Ascending aorta (tissue), 2 donors: ENCODE results near the gene TWF2. TPM values are rescaled to one million over a fixed set of nuclear protein-coding genes. Genes with fewer than 3 reads are reported as not detected.

Source experiments
- DNase-seq, 2 donors: peaks; one replicate each; pipeline ENCODE4 v3.0.0-alpha.2; 2019; ENCODE audit warnings: low spot score in 2 of 2
- H3K27ac ChIP-seq, 2 donors: fragments of 200-600 bp; sonication (generic); one replicate each; pipeline ENCODE4 v1.5.1; 2016 to 2017; ENCODE audit warnings: mild to moderate bottlenecking in 1 of 2
- H3K27me3 ChIP-seq: fragments of 200-600 bp; sonication (generic); one replicate; pipeline ENCODE4 v1.5.1; 2017
- H3K36me3 ChIP-seq, 2 donors: fragments of 200-600 bp; sonication (generic); one replicate each; pipeline ENCODE4 v1.5.1; 2016
- H3K4me1 ChIP-seq, 2 donors: fragments of 200-600 bp; sonication (generic); one replicate each; pipeline ENCODE4 v1.5.1; 2016 to 2017; ENCODE audit warnings: mild to moderate bottlenecking in 1 of 2
- H3K4me3 ChIP-seq, 2 donors: fragments of 200-600 bp; sonication (generic); one replicate each; pipeline ENCODE4 v1.5.1; 2016 to 2017; ENCODE audit warnings: mild to moderate bottlenecking in 1 of 2
- H3K9me3 ChIP-seq, 2 donors: fragments of 200-600 bp; sonication (generic); one replicate each; pipeline ENCODE4 v1.5.1; 2016
- CTCF ChIP-seq, 3 experiments: fragments of 200-600 bp in 2 of 3; fragments of 450-650 bp in 1 of 3; sonication (generic) in 2 of 3; IDR thresholded peaks; one replicate each; pipeline ENCODE4 v1.5.1; 2016 to 2019; ENCODE audit warnings: antibody characterized with exemption in 3 of 3, mild to moderate bottlenecking in 1 of 3, moderate library complexity in 1 of 3
- intact Hi-C: fragments of 100-400 bp; cut with DNase I; formaldehyde crosslinking; loops from one replicate; pipeline ENCODE4 v1.15.1; 2023
- total RNA-seq: library from RNA; depleted of rRNA; stranded (reverse); fragments of >200 nt; gene quantifications from one replicate; pipeline ENCODE4 v1.1.0, GENCODE V29; 2016

TWF2 gene
- total RNA-seq, 1 donor from 2014 or later, result 162 TPM

- intact Hi-C loops, result no loop called here
- no peak for TF ChIP-seq CTCF (IDR thresholded peaks at IDR 0.05)
- peaks cover 3 to 13% of the 10 kb centered on the region in 2 donors for H3K36me3 ChIP-seq
Observed at GRCh38 chr3:52223449-52224408, 15.2 kb downstream of the TWF2 start.

GRCh38 chr3:52222319-52223221 is 16.4 kb downstream of the TWF2 start:
- peaks cover 0 to 3% of the 10 kb centered on the region in 2 donors for H3K4me1 ChIP-seq
- peaks cover 0 to 2% of the 10 kb centered on the region in 2 donors for H3K36me3 ChIP-seq
- intact Hi-C loops, result no loop called here
- H3K27ac ChIP-seq, result no peak overlapping the region
- no peak overlapping the region for H3K4me3 ChIP-seq
- no peaks in the 10 kb centered on the region for H3K9me3 ChIP-seq
- no peaks in the 10 kb centered on the region for H3K27me3 ChIP-seq
- TF ChIP-seq CTCF (IDR thresholded peaks at IDR 0.05), result no peak
- DNase-seq, result no peak

More at GRCh38 chr3:52223449-52224408, 15.2 kb downstream of the TWF2 start:
- H3K4me3 ChIP-seq, result no peak overlapping the region
- H3K4me1 ChIP-seq, result peaks cover 0 to 3% of the 10 kb centered on the region in 2 donors
- no peak overlapping the region for H3K27ac ChIP-seq
- H3K9me3 ChIP-seq, result no peaks in the 10 kb centered on the region
- no peaks in the 10 kb centered on the region for H3K27me3 ChIP-seq
- no peak for DNase-seq

GRCh38 chr3:52221563-52222318 is 17.2 kb downstream of the TWF2 start:
- Histone ChIP-seq H3K36me3 (no peaks in the 10 kb centered on the region), H3K9me3 (no peaks in the 10 kb centered on the region), H3K4me1 (peaks cover 0 to 9% of the 10 kb centered on the region in 2 donors), H3K27ac (no peak overlapping the region), H3K4me3 (no peak overlapping the region), H3K27me3 (no peaks in the 10 kb centered on the region)
- no peak for TF ChIP-seq CTCF (IDR thresholded peaks at IDR 0.05)
- intact Hi-C loops, result no loop called here
- no peak for DNase-seq

GRCh38 chr3:52221141-52221562 is 17.8 kb downstream of the TWF2 start:
- no peaks in the 10 kb centered on the region for H3K27me3 ChIP-seq
- intact Hi-C loops, result no loop called here
- H3K4me1 ChIP-seq, result peaks cover 0 to 15% of the 10 kb centered on the region in 2 donors
- H3K4me3 ChIP-seq, result no peak overlapping the region
- no peaks in the 10 kb centered on the region for H3K36me3 ChIP-seq
- no peak overlapping the region for H3K27ac ChIP-seq
- no peak for TF ChIP-seq CTCF (IDR thresholded peaks at IDR 0.05)
- no peak for DNase-seq
- H3K9me3 ChIP-seq, result no peaks in the 10 kb centered on the region
